Osteoblast (primary cell): Measurements from ENCODE around the gene CMTR1. TPM values are rescaled to one million over a fixed set of nuclear protein-coding genes. Genes with fewer than 3 reads are reported as not detected.

Source experiments
- DNase-seq: peaks from one replicate; pipeline ENCODE4 v3.0.0; 2011; ENCODE audit warnings: low spot score, mixed read lengths; ENCODE audit not compliant: insufficient read length; ENCODE audit errors: missing footprints
- H2AFZ ChIP-seq: 2 replicates; pipeline ENCODE4 v1.6.0; 2011; ENCODE audit warnings: mild to moderate bottlenecking, low read length
- H3K27ac ChIP-seq: 2 replicates; pipeline ENCODE4 v1.5.1; 2011; ENCODE audit warnings: mild to moderate bottlenecking, low read depth, low read length, moderate library complexity
- H3K27me3 ChIP-seq: 2 replicates; pipeline ENCODE4 v1.6.0; 2012; ENCODE audit warnings: mild to moderate bottlenecking, control low read depth, inconsistent platforms, low read length, moderate library complexity; ENCODE audit not compliant: insufficient read depth
- H3K36me3 ChIP-seq: 2 replicates; pipeline ENCODE4 v1.5.1; 2011; ENCODE audit warnings: mild to moderate bottlenecking, low read length, control low read depth, moderate library complexity; ENCODE audit not compliant: insufficient read depth
- H3K4me1 ChIP-seq: 2 replicates; pipeline ENCODE4 v1.5.1; 2011; ENCODE audit warnings: mild to moderate bottlenecking, low read length, control low read depth, moderate library complexity; ENCODE audit not compliant: insufficient read depth
- H3K4me2 ChIP-seq: 2 replicates; pipeline ENCODE4 v1.6.0; 2011; ENCODE audit warnings: mild to moderate bottlenecking, low read length; ENCODE audit not compliant: insufficient read depth
- H3K4me3 ChIP-seq: fragments of 200-600 bp; sonication (generic); 3 replicates; pipeline ENCODE4 v1.5.1; 2012; ENCODE audit warnings: mild to moderate bottlenecking, low read length, inconsistent platforms; ENCODE audit not compliant: insufficient read depth
- H3K79me2 ChIP-seq: 2 replicates; pipeline ENCODE4 v1.6.0; 2012; ENCODE audit warnings: mild to moderate bottlenecking, low read length, control low read depth, inconsistent platforms; ENCODE audit not compliant: insufficient read depth
- H3K9me3 ChIP-seq: 2 replicates; pipeline ENCODE4 v1.5.1; 2011; ENCODE audit warnings: low read depth, low read length, control low read depth
- H4K20me1 ChIP-seq: 2 replicates; pipeline ENCODE4 v1.6.0; 2012; ENCODE audit warnings: mild to moderate bottlenecking, low read length, control low read depth; ENCODE audit not compliant: insufficient read depth
- CTCF ChIP-seq: IDR thresholded peaks from 2 replicates; pipeline ENCODE4 v1.5.1; 2011; ENCODE audit warnings: mild to moderate bottlenecking, low read depth, low read length, moderate library complexity; ENCODE audit errors: extremely low read depth
- total RNA-seq: library from RNA; depleted of rRNA; stranded (reverse); fragments of >200 nt; gene quantifications from 2 replicates; pipeline ENCODE4 v1.2.3, GENCODE V29; 2012

Gene CMTR1
- total RNA-seq, 1 donor = 38.7 TPM

- Histone ChIP-seq H3K36me3 (peaks cover 37% of the 10 kb centered on the region), H3K4me3 (no peak overlapping the region), H3K27ac (no peak overlapping the region), H3K9me3 (no peaks in the 10 kb centered on the region), H4K20me1 (no peaks in the 10 kb centered on the region), H3K4me2 (no peak overlapping the region), H3K27me3 (no peaks in the 10 kb centered on the region), H3K79me2 (no peaks in the 10 kb centered on the region), H2AFZ (no peak overlapping the region), H3K4me1 (no peaks in the 10 kb centered on the region)
- DNase-seq = no peak
- TF ChIP-seq CTCF = no peak
Measured at GRCh38 chr6:37391120-37391519, 41.9 kb upstream of the CMTR1 start.

- Histone ChIP-seq H3K4me3 (no peak overlapping the region), H3K27me3 (no peaks in the 10 kb centered on the region), H3K36me3 (peaks cover 30% of the 10 kb centered on the region), H4K20me1 (peaks cover under 1% of the 10 kb centered on the region), H3K4me2 (no peak overlapping the region), H3K27ac (no peak overlapping the region), H2AFZ (no peak overlapping the region), H3K79me2 (no peaks in the 10 kb centered on the region), H3K4me1 (peaks cover 9% of the 10 kb centered on the region), H3K9me3 (no peaks in the 10 kb centered on the region)
- TF ChIP-seq CTCF = no peak
- DNase-seq = no peak
Measured at GRCh38 chr6:37392821-37393220, 40.2 kb upstream of the CMTR1 start.

GRCh38 chr6:37393381-37393929, 39.6 kb upstream of the CMTR1 start:
- peaks cover 9% of the 10 kb centered on the region for H3K4me1 ChIP-seq
- TF ChIP-seq CTCF = no peak
- H2AFZ ChIP-seq = no peak overlapping the region
- no peaks in the 10 kb centered on the region for H3K9me3 ChIP-seq
- H3K4me2 ChIP-seq = no peak overlapping the region
- no peak overlapping the region for H3K27ac ChIP-seq
- no peaks in the 10 kb centered on the region for H3K79me2 ChIP-seq
- no peak overlapping the region for H3K4me3 ChIP-seq
- H4K20me1 ChIP-seq = peaks cover 2% of the 10 kb centered on the region
- peaks cover 30% of the 10 kb centered on the region for H3K36me3 ChIP-seq
- no peaks in the 10 kb centered on the region for H3K27me3 ChIP-seq
- no peak for DNase-seq

GRCh38 chr6:37396571-37397180, 36.3 kb upstream of the CMTR1 start:
- no peak overlapping the region for H3K4me3 ChIP-seq
- peaks cover 8% of the 10 kb centered on the region for H3K36me3 ChIP-seq
- H3K79me2 ChIP-seq = no peaks in the 10 kb centered on the region
- no peak overlapping the region for H3K4me2 ChIP-seq
- peaks cover 9% of the 10 kb centered on the region for H3K4me1 ChIP-seq
- H2AFZ ChIP-seq = no peak overlapping the region
- TF ChIP-seq CTCF = no peak
- H4K20me1 ChIP-seq = peaks cover 2% of the 10 kb centered on the region
- peak overlapping the region; percentile 5 for H3K27ac ChIP-seq
- H3K27me3 ChIP-seq = peaks cover 9% of the 10 kb centered on the region
- no peaks in the 10 kb centered on the region for H3K9me3 ChIP-seq
- DNase-seq = peak; percentile 77
